GM18508 (cell line): Measurements from ENCODE around the gene RANBP3.
"Not testable (repeated sequence)": the region's sequence is repeated elsewhere in the genome, so short reads cannot be mapped to it uniquely, and the experiment has no call there.

Experiments
- ATAC-seq: cut with Tn5 transposase; IDR thresholded peaks from one replicate; pipeline ENCODE4 v1.9.1; 2021; ENCODE audit warnings: moderate number of reproducible peaks; ENCODE audit not compliant: insufficient read depth, unreplicated experiment

RANBP3 gene

DNA sequence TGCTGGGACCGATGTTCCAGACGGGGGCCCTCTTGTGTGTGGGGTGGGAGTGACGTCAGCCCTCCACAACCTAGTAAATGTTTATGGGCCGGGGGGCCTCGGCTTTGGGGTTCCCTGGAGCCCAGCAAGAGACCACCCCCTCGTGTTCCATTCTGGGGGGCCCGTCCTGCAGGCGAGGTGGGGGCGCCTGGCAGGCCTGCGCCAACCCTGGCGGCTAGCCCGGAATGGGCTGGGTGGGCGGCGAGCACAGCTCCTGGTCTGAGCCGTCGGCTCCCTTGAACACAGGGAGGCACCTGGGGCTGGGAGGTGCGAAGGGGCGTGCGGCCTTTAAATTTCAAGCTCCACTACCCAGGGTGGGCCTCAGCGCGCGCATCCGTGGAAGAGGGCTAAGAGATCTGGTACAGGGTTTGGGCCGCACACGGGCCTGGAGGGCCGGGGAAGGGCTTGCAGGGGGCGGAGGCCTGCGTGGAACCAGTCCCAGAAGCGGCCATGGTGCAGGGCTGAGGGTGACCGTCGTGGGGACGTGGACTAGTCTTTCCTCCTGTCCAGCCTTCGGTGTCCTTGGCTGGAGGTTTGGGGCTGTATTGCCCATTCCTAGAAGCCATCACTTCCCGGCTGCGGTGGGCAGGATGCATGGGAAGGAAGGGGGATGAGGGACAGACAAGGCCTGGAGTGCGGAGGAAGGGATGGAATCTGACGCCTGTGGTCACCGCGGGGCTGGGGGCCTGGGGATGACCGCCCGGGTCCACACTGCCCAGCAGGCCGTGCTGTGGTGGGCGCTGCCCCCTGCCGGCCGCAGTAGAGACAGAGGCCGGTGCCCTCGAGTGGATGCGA, 85.8 kb downstream of the RANBP3 start:
- no peak for ATAC-seq

DNA sequence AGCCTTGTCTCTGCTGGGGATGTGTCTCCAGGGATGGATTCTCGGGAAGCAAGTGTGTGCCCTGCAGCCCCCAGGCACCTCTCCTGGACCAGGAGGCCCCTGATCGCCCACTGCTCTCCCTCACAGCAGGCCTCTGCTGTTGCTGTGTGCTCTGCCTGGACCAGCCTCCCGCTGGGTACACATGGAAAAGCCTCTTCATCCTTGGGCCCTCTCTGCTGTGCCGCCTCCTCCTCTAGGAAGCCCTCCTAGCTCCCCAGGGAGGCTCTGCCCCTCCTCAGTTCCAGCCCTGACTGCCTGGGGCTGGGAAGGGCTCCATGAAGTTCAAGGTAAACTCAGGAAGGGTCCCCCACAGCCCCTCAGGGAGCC, 86.4 kb downstream of the RANBP3 start:
- ATAC-seq: no peak

- ATAC-seq: no peak
Observed at GRCh38 chr19:5890099-5890498, 87.8 kb downstream of the RANBP3 start.

DNA sequence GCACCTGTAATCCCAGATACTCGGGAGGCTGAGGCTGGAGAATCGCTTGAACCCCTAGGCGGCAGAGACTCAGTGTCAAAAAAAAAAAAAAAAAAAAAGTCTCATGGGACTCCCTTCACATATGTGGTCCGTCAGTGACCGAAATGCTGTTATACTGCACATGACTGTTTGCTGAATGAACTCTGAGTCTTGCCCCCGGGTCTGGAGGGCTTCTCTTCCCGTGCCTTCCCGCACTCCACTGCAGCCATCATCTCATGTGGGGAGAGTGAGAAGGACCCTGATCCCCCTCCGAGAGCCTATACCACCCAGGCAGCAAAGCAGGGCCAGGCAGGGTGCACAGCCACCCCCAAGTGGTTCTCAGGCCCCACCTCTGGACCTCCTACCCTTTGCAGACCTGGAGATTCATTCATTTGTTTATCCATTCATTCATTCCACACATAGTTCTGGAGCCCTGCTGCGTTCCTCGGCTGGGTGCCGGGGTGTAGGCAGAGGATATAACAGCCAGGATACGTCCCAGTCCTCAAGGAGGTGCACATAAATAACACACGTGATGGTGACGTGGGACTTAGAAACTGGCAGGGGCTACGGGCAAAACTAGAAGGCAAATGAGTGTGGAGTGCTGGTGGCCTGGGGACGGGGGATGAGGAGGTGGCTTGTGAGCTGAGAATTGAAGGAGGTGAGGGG, 88.5 kb downstream of the RANBP3 start:
- no peak for ATAC-seq

- ATAC-seq: not testable (repeated sequence)
Observed at GRCh38 chr19:5884065-5884811, 93.7 kb downstream of the RANBP3 start.

- ATAC-seq: not testable (repeated sequence)
Observed at GRCh38 chr19:5883157-5883873, 94.6 kb downstream of the RANBP3 start.

GRCh38 chr19:5882421-5882968, 95.4 kb downstream of the RANBP3 start:
- ATAC-seq: no peak

- no peak for ATAC-seq
Observed at GRCh38 chr19:5881543-5882299, 96.2 kb downstream of the RANBP3 start.

GRCh38 chr19:5880604-5881078, 97.3 kb downstream of the RANBP3 start:
- no peak for ATAC-seq

DNA sequence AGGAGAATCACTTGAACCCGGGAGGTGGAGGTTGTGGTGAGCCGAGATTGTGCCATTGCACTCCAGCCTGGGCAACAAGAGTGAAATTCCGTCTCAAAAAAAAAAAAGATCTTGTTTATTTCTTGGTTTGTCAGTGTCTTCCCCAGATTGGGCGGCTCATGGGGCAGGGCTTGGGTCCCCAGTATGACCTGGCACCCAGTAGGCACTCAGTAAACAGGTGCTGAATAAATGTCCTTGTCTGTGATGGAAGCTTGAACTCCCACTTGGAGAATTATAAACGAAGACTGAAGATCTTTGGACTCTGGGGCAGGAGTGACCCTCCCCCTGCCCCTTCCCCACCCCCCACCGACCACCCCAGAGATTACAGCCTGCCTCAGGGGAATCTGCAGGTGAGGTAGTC, 97.7 kb downstream of the RANBP3 start:
- ATAC-seq: no peak

- ATAC-seq: no peak
Observed at GRCh38 chr19:5877882-5878281, 100.1 kb downstream of the RANBP3 start.

DNA sequence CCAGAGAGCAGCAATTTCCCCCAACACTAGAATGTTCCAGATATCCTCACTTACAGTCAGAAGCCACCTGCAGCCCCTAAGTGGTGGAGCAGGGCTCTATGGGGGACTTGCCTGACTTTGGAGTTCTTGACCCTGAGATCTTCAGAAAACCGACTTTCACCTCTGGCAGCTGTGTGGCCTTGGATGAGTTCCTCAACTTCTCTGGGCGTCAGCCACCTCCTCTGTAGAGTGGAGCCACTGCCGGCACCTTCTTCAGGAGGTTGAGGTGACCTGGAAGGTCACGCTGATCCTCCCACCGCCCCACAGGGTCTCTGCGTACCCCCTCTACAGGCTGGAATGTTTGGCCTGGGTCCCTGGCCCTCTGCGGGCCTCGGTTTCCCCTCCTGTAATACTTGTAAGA, 100.5 kb downstream of the RANBP3 start:
- no peak for ATAC-seq

DNA sequence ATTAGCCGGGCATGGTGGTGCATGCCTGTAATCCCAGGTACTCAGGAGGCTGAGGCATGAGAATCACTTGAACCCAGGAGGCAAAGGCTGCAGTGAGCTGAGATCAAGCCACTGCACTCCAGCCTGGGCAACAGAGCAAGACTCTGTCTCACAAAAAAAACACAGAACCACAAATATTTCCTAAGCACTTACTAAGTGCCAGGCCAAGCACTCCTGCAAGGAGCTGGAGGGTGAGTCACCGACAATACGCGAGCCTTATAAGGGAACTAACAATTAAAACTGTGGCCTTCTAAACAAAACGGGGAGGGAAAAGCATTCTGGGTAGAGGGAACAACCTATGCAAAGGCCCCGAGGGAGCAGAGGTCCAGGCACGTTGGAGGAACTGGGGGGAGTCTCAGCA, 103.4 kb downstream of the RANBP3 start:
- ATAC-seq: not testable (repeated sequence)

GRCh38 chr19:5873617-5874199, 104.2 kb downstream of the RANBP3 start:
- ATAC-seq: no peak

DNA sequence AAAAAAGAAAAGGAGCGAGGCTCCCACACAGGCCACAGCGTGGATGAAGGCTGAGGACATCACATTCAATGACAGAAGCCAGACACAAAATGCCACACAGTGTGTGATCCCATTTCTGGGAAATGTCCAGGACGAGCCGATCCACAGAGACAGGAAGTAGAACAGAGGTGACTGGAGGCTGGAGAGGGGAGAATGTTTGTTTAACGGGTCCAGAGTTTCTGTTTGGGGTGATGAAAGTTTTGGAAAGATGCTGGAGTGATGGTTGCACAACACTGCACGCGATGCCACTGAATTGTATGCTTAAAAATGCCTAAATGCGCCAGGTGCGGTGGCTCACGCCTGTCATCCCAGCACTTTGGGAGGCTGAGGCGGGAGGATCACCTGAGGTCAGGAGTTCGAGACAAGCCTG, 107.0 kb downstream of the RANBP3 start:
- ATAC-seq: no peak

GRCh38 chr19:5867201-5868136, 110.5 kb downstream of the RANBP3 start:
- no peak for ATAC-seq
